WI38 (cell line): ENCODE results near the gene DNAAF5.

ENCODE experiments used
- H3K4me3 ChIP-seq: 2 replicates; pipeline ENCODE4 v1.5.1; 2011; ENCODE audit warnings: low read depth, mild to moderate bottlenecking, control low read depth, low read length
- CTCF ChIP-seq: IDR thresholded peaks from 2 replicates; pipeline ENCODE4 v1.5.1; 2012; ENCODE audit warnings: low read depth, mild to moderate bottlenecking, control low read depth, low read length

The DNAAF5 gene

GRCh38 chr7:698515-699475, 27.7 kb upstream of the DNAAF5 start:
- no peak for TF ChIP-seq CTCF
- H3K4me3 ChIP-seq, result no peak overlapping the region

GRCh38 chr7:699476-700170, 26.9 kb upstream of the DNAAF5 start:
- H3K4me3 ChIP-seq, result no peak overlapping the region
- no peak for TF ChIP-seq CTCF

DNA sequence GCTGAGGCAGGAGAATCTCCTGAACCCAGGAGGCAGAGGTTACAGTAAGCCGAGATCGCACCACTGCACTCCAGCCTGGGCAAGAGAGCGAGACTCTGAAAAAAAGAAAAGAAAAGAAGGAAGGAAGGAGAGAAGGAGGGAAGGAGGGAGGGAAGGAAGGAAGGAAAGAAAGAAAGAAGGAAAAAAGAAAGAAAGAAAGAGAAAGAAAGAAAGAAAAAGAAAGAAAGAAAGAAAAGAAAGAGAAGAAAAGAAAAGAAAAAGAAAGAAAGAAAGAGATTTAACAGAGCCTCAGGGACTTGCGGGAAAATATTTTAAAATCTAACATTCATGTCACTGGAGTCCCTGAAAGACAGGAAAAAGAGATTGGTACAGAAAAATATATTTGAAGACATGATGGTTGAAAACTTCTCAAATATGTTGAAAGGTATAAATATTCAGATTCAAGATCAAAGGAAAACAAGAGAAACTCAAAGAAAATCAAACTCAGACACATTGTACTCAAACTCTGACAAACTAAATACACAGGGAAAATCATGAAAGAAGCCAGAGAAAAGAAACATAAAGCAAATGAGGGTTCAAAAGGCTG, 25.3 kb upstream of the DNAAF5 start:
- no peak overlapping the region for H3K4me3 ChIP-seq
- no peak for TF ChIP-seq CTCF

DNA sequence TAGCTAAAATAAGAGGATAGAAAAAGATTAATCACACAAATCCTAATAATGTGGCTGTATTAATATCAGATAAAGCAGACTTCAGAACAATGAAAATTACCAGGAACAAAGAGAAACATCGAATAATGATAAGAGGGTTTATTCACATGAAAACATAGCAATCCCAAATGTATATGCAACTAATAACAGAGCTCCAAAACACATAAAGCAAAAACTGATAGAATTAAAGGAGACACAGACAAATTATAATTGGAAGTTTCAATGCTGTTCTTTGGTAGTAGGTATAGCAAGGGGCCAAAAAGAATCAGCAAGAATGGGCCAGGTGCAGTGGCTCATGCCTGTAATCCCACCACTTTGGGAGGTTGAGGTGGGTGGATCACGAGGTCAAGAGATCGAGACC, 23.4 kb upstream of the DNAAF5 start:
- TF ChIP-seq CTCF, result no peak
- no peak overlapping the region for H3K4me3 ChIP-seq

DNA sequence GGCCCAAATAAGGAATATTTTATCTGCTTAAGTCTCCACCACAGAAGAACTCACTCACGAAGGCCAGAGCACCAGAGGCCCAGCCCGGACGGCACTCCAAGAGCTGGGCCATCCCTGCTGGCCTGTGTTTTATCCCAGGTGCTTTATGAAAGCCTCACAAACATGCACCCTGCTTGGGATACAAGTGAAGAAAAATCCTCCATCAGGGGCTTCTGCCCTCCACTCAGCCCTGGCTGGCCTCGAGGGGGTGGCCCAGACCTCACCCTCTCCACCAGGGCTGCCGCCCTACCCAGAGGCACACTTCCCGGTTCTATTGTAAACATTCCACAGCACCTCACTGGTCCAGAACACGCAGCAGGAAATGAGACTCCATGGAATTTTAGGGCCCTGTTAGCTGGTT, 19.8 kb upstream of the DNAAF5 start:
- no peak for TF ChIP-seq CTCF
- no peak overlapping the region for H3K4me3 ChIP-seq

DNA sequence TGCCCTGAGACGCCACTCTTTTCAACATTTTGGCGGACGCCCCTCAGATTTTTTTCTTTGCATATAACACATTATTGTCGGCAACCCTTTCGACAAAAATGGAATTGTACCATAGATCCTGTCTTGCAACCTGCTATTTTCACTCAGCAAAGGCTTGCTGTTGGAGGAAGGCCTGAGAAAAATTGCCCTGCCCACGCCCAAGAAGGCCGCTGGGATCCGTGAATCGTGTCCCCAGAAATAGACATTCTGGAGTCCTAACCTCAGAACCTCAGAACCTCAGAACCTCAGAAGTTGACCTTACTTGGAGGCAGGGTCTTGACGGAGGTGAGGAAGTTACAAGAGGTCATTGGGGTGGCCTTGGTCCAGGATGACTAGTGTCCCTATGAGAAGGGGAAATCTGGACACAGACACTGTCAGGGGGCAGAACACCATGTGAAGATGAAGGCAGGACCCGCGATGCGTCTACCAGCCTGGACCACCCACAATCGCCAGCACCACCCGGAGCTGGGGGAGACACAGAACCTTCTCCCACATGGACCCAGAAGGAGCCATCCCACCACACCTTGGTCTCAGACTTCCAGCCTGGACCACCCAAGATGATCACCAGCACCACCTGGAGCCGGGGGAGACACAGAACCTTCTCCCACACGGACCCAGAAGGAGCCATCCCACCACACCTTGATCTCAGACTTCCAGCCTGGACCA, 19.1 kb upstream of the DNAAF5 start:
- no peak overlapping the region for H3K4me3 ChIP-seq
- no peak for TF ChIP-seq CTCF
